CD4-positive, alpha-beta T cell treated with Interferon gamma for 1 hour (primary cell): ENCODE results near the gene DNAAF9.

Experiments
- DNase-seq: peaks from one replicate; pipeline ENCODE4 v3.0.0-alpha.2; 2020

DNAAF9 gene

DNA sequence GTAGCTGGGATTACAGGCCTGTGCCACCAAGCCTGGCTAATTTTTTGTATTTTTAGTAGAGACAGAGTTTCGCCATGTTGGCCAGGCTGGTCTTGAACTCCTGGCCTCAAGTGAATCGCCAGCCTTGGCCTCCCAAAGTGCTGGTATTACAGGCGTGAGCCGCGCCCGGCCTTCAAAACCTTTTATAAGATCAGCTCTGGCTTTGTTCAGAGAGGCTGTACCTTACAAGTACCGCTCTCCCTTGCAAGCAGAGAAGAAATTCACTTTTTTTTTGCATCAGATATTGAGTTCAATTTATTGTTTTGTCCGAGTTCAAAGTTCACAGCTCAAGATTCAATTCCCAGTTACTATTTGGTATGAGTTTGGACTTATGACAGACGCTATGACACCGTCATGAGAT, 1.9 kb upstream of the DNAAF9 start:
- DNase-seq: no peak

DNA sequence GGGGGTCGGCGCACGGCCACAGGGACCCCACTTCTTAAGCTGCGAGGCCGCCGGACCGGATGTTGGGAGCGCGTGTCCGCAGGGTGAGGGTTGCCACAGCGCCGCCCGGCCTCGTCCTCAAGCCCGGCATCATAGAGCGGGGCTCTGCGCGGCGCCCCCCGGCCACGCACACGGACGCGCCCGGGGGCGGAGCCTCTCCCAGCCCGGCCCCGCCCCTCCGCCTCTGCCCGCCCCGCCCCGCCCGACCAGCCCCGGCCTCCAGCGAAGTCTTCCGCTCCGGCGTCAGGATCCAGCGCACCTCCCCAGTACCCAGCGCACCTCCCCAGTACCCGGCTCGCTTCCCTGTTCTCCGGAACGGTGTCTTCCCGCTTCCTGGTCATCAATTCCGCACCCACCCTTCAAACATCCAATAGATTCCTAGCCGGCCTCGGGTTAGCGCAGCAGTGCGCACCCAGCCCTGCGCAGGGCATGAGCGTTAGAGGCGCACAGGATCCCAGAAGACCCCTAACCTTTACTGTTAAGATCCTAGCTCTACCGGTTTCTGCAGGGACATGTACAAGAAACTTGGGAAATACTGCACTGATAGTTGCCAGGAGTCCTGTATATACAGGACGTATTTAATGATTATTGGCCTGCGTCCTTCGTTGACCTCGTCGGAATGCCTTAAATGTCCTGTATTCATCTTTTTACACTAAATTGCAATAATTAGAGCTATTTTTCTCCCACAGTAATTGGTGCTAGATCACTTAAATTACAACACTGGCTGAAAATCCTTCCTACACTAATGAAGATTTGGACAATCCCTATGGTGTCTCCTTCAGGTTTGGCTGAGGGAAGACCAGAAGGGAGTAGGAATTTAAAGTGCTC, 535 bp upstream of the DNAAF9 start:
- DNase-seq: peak; percentile 65

DNA sequence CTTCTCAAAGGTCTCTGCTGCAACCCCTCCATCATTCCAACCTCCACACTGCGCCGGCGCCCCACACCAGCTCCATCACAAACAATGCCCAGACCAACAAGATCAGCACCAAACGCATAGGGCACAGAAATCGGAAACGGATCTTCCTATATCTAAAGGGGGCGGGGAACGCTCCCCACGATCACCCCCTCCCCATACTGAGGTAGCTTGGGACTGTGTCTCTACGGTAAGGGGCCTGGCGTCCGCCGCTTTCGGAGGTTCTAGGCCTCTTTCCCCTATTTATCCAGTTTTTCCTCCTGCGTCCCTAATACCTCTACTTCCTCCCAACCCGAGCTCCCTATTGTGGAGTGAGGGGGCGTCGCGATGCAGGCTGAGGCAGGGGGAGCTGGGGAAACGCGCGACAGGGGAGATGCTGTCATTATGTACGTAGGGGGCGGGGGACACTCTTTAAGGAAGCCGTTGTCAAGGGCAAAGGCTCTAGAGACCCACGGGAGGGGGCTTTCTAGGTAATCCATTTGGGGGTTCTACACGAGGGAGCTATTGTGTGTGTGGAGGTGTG, 909 bp downstream of the DNAAF9 start:
- peak; percentile 4 for DNase-seq

DNA sequence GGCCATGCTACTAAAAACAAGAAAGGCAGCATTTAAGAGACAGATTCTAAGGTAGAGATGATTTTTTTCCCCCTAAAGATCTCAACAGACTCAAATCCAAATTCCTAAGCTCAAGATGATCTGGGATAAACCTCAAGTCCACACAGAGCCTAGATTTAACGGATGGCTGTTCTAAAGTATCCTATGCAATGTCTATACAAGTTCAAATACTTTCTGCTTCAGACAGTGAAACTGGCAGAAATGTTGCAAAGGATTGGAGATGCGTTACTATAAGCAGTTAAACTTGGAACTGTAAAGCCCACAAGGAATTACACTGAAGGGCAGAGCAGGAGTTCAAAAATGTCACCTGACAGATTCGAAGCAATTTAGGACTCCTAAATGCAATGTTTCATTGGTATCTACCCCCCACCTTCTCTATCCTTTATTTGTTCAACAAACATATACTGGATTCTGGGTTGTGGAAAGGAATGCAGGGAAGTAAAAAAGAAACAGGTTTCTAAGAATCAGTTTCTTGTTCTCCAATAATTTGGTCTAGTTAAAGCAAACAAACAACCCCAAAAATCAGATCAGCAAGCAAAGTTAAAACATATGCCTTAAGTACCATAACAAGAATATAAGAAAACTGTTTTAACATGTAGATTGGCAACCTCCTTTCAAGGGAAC, 1.6 kb downstream of the DNAAF9 start:
- DNase-seq: no peak

DNA sequence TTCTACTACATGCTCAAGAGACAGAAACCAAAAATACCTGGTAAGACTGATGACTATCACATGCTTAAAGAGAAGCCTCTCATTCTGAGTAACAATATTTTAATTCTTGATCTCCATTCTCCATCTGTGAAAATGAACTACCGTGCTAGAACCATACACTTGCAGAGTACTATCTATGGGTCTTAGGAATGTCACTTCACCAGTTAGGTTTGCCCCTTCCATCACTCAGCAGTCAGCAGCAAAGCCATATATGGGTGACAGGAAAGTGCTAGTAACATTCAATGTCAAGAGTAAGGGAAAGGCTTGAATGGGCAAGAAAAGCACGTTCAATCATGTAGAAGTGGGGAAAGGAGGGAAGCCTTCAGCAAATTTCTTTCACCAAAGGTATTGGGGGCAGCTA, 2.3 kb downstream of the DNAAF9 start:
- no peak for DNase-seq

DNA sequence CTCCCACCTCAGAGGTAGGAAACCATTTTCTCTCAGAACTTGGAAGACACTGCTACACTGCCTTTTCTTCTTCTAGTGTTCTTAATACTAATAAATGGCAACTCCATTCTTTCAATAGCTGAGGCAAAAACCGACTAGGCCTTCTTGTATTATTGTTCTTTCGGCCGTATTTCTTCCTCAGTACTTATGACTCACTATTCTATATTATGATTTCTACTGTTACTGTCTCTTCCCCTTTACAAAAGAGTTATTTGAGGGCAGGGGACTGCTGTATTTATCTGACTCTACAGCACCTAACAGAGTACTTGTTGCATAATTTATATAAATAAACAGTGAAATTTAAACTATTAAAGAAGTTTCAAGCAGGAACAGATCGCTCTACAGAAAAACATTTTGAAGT, 3.1 kb downstream of the DNAAF9 start:
- no peak for DNase-seq

DNA sequence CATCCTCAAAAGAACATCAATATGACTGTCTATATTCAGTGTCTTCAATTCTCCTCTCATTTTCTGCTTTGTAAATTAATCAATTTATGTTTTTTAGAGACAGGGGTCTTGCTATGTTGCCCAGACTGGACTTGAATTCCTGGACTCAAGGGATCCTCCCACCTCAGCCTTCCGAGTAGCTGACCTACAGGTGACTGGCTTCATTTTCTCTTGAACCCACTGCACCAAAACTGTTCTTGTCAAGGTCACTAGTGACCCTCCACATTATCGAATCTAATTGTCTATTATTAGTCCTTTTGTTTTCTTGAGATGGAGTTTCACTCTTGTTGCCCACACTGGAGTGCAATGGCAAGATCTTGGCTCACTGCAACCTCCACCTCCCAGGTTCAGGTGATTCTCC, 3.7 kb downstream of the DNAAF9 start:
- DNase-seq: no peak

DNA sequence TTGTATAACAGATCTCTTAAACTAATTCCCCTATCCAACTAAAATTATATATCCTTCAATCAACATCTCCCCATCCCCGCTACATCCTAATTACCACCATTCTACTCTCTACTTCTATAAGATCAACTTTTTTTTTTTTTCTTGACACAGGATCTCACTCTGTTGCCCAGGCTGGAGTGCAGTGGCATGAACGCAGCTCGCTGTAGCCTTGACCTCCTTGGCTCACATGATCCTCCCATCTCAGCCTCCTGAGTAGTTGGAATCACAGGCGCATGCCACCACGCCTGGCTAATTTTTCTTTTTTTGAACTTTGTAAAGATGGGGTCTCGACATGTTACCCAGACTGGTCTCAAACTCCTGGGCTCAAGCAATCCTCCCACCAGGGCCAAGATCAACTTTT, 5.0 kb downstream of the DNAAF9 start:
- no peak for DNase-seq

DNA sequence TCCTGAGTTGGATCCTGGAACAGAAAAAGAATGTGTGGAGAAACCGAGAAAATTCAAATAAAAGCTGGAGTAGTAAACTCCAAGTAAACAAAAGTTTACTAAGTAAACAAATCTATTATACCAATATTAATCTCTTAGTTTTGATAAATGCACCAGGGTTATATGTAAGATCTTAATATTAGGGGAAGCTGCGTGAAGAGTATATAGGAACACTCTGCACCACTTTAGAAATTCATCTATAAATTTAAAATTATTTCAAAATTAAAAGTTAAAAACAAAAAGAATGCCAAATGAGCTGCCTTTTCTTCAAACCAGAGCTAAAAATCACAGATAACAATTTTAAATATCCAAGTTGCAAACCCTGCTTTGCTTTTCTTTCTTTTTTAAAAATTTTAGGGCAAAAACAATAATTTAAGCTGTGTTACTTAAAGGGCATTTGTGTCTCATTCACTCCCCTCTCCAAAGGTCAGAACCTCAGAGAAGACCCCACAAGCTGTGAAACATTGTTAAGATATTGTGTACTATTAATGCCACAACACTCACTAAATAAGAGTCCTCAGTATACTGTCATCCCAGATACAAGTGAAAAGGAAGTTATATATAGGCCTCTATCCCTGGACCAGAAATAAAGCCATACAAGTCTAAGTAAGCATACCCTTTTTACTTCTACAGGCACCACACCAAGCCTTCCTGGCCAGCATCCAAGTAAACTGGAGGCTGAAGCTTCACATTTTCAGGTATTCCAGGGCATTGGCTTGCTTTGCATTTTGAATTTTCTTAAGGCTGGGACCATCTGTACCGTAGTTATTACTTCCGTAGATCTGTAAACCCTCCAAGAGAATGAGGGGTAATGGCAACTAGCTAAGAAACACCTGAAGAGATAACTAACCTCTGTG, 7.0 kb downstream of the DNAAF9 start:
- DNase-seq: no peak

DNA sequence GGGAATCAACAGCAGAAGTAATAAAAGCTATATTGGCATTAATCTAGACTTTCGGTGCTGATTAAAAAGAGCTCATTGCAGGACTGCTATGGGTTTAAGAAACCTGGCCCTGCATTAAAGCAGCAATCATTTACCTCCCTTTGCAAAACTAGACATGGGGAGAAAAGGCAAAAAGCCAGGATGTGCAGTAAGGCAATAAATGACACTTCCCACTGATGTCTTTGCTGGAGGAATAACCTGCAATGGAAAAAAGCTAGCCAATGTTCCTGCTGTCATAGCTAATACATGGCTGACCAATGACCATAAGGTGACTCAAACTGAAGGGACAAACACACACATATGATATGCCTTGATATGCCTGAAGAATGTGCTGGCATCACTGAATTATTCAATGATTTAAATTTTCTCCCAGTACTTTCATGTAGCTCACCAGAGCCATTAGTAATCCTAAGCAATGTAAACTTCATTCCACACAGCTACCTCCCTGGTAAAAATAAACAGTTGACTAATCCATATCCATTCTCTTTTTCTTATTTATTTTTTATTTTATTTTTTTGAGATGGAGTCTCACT, 8.7 kb downstream of the DNAAF9 start:
- DNase-seq: no peak

DNA sequence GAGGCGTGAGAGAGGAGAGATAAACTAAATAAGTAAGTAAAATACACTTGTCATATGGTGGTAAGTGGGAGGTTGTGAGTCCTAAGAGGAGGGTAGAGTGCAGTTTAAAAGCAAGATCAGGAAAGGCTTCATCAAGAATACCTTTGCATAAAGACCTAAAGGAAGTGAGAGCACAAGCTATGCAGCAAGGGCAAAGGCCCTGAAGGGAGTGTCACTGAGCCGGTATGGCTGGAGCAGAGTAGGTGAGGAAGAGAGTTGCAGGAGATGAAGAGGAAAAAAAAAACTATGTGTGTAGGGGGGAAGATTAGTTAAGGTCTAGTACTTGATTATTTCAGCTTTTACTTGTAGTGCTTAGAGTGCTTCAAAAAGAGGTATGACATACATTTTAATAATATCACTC, 11.0 kb downstream of the DNAAF9 start:
- DNase-seq: no peak

DNA sequence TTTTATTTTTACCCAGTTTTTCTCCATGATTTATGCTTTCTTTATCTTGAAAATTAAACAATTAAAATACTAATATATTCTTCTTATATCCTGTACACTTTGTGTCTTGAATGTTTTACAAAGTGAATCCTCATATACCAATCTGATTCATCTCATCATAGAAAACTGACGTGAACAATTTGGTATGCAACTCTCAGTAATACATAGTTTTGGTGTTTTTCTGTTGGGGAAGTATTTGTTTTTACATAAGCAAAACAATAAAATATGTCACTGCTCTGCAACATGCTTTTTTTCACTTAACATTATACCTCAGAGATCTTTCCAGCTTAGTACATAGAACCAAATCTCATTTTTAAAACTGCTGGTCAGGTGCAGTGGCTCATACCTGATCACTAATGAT, 14.7 kb downstream of the DNAAF9 start:
- DNase-seq: no peak

DNA sequence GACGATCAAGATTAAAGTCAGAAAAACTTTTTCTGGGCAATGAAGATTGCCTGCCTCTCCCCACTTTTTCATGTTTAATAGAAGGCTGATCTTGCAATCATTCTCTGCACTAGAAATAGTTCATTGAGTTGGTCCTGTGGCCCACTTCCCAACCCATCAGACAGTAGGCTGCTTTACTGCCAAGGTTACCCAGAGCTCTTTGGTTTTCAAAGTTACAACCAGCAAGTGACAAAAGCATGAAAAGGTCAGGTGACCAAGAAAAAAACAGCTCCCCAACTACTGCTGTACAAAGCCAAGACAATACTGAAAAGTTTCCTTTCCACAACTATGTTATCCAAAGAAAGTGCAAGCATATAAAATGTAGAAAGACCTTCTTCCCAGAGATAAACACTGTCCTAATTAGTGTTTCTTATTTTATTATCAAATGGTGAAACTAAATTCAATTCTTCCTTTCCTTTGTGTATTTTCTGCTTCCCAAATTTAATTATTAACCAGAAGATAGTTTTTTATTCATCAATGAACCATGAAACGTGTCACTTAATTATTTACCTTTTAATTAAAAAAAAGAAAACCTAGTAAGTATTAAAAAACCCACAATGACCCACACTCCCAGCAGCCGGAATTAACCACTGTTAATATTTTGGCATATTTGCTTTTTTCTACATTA, 16.6 kb downstream of the DNAAF9 start:
- DNase-seq: no peak

DNA sequence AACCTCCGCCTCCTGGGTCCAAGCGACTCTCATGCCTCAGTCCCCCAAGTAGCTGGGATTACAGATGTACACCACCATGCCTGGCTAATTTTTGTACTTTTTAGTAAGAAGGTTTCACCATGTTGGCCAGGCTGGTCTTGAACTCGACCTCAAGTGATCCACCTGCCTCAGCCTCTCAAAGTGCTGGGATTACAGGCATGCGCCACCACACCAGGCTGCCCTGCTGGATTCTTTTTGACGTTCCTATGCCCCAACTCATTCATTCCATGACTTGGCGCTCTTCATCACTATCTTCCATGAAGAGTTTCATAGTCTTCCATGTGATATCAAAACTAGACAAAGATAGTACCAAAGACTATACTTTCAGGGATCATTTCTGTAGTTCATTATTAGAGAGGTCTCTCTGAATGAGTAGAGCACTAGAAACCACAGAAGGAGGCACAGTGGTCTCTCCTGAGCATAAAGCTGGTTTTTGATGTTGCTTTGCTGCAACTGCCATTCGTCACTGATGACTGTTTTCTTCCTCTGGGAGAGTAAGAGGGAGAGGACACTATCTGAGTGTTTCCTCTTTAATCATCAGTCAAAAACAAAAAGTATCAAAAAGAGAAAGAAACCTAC, 23.5 kb downstream of the DNAAF9 start:
- no peak for DNase-seq

DNA sequence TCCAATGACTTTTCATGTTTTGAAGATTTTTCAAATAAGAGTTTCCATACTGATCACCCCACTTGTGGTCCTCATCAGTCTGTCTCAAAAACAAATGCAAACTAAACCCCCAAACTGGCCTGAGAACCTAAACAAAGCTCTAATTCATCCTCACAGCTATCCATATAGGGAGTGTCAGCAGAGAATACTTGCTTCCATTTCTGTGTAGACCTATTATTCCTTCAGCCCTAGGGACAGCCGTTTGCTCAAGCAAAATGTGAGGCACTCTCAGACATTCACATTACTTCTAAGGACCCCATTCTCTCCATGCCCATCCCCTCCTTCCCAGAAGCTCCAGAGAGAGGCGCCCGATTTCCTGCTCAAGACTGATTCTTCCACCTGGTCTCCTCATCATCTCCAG, 24.6 kb downstream of the DNAAF9 start:
- no peak for DNase-seq

DNA sequence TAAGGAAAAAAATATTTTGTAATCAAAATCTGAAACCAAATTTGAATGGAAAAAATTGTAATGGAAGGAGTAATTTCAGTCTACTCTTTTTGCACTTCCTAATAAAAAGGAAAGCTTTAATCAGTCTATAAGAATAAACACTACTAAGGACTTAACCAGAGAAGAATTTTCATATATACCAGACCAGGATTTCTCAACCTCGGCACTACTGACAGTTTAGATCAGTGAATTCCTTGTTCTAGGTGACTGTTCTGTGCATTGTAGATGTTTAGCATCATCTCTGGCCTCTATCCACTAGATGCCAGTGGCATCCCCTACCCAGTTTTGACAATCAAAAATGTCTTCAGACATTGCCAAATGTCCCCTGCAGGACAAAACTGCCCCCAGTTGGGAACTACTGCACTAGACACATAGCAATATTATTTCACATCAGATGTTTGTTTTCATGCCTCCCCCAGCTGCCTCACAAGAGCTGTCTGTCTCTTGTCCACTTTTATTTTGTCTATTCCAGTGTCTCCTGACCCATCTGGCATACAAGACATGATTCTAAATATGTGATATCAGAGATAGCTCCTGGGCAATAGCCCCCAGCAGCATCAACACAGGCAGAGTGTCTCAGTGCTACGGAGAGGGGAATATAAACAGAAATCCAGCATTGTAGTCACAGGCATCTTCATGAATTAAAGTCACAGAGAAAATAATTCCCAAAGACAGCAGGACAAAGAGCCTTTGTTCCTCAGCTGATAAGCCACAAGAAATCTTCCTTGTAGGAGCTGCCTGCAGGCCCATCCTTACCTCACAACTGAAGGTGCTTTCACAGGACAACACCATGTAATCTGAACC, 27.0 kb downstream of the DNAAF9 start:
- DNase-seq: no peak

DNA sequence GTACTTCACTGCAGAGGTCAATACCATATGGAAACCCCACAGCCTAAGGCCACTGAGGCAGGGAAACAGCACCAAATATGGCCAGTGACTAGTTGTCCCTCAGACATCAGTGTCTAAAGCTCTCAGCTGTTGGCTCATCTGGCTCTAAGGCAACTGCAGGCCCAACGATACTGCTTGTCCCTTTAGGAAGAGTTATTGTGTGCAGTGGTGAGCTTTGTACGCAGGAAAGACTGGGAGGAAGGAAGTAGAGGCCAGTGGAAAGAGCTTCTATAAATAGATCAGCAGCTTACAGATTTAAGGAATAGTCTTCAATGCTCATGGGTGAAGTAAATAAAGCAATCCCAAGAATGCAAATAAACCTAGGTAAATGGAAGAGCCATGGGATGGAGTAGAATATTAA, 29.3 kb downstream of the DNAAF9 start:
- DNase-seq: no peak

DNA sequence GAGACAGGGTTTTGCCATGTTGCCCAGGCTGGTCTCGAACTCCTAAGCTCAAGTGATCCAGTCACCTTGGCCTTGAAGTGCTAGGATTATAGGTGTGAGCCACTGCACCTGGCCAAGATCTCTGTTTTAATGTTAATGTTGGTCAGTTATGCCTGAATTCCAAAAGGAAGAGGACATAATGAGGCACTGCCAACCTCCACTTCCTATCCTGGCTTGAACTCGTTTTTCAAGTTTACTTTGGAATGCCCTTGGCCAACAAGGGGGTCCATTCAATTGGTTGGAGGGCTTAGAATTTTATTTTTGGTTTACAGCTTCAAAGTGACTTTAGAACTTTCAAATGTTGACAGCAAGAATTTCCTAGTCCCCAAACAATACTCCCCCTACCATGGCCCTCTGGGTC, 29.8 kb downstream of the DNAAF9 start:
- no peak for DNase-seq

DNA sequence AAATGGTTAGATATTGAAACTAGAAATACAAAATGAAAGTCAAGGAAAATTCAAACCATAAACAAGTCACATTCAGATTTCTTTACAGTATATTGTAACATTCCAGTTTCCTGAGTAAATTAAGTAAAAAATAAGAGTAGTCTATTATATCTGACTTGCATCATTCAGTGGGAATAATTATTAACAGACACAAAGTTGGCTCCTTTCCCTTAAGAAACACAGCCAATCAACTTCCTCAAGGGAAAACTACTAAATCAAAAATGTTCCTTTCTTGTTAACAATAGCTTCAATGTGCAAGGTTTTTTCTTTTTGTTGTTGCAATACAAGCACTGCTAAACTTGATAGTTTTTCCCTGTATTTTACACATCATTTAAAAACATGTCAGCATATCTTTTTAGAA, 33.2 kb downstream of the DNAAF9 start:
- DNase-seq: no peak

DNA sequence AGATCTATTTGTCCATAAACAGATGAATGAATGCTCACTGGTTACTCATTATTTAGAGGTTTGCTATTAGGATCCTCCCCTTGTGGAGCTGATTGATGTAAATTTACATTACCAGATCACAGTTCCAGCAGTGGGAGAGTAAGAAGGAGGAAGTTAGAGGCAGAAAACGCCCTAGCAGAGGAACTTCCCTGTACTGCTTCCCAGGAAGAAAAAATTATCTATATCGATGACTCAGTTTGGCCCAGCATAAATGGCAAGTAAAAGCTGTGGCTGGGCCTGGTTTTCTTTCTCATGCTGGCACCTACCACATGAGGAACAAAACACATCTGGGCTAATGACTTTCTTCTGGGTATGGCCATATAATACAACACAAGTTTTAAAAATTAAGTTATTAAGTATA, 35.7 kb downstream of the DNAAF9 start:
- DNase-seq: no peak

DNA sequence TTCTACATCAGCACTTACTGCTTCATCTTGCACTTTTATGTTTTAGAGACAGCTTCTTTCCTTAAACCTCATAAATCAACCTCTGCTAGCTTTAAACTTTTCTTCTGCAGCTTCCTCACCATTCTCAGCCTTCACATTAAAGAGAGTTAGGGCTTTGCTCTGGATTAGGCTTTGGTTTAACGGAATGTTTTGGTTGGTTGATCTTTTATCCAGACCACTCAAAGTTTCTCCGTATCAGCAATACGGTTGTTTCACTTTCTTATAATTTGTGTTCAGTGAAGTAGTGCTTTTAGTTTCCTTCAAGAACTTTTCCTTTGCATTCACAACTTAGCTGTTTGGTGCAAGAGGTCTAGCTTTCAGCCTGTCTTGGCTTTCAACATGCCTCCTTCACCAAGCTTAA, 40.4 kb downstream of the DNAAF9 start:
- DNase-seq: no peak
